H9 (cell line): ENCODE results near the gene MTCH1. TPM values are rescaled to one million over a fixed set of nuclear protein-coding genes. Genes with fewer than 3 reads are reported as not detected.

Source experiments
- DNase-seq: peaks from one replicate; pipeline ENCODE4 v3.0.0-alpha.2; 2017
- H2AFZ ChIP-seq: one replicate; pipeline ENCODE4 v1.6.1; 2013; ENCODE audit warnings: mild to moderate bottlenecking, low read length, control low read depth, moderate library complexity
- H2AK5ac ChIP-seq: 2 replicates; pipeline ENCODE4 v1.6.1; 2013; ENCODE audit warnings: low read length, control low read depth, mixed read lengths; ENCODE audit not compliant: insufficient read length
- H2BK120ac ChIP-seq: one replicate; pipeline ENCODE4 v1.6.1; 2013; ENCODE audit warnings: low read depth, mild to moderate bottlenecking, low read length, control low read depth, inconsistent platforms; ENCODE audit not compliant: poor library complexity, severe bottlenecking
- H2BK12ac ChIP-seq: 2 replicates; pipeline ENCODE4 v1.6.1; 2013; ENCODE audit warnings: low read length, control low read depth, mixed read lengths, low read depth; ENCODE audit not compliant: insufficient read length
- H2BK15ac ChIP-seq: 2 replicates; pipeline ENCODE4 v1.6.1; 2013; ENCODE audit warnings: low read depth, low read length, control low read depth
- H2BK20ac ChIP-seq: one replicate; pipeline ENCODE4 v1.6.1; 2013; ENCODE audit warnings: low read depth, mild to moderate bottlenecking, low read length, control low read depth, inconsistent platforms; ENCODE audit not compliant: poor library complexity, severe bottlenecking
- H2BK5ac ChIP-seq: 2 replicates; pipeline ENCODE4 v1.6.1; 2013; ENCODE audit warnings: low read length, control low read depth, mixed read lengths; ENCODE audit not compliant: insufficient read length
- H3K14ac ChIP-seq: 2 replicates; pipeline ENCODE4 v1.6.1; 2013; ENCODE audit warnings: low read length, control low read depth; ENCODE audit not compliant: insufficient read depth
- H3K18ac ChIP-seq: 2 replicates; pipeline ENCODE4 v1.6.1; 2013; ENCODE audit warnings: low read depth, mild to moderate bottlenecking, mixed read lengths, low read length, control low read depth; ENCODE audit not compliant: insufficient read length
- H3K23ac ChIP-seq: 2 replicates; pipeline ENCODE4 v1.6.1; 2013; ENCODE audit warnings: low read length, control low read depth, mixed read lengths, low read depth; ENCODE audit not compliant: insufficient read length
- H3K23me2 ChIP-seq: 2 replicates; pipeline ENCODE4 v1.6.1; 2013; ENCODE audit warnings: low read depth, mild to moderate bottlenecking, mixed read lengths, low read length, control low read depth; ENCODE audit not compliant: insufficient read length, poor library complexity, severe bottlenecking
- H3K27ac ChIP-seq: 2 replicates; pipeline ENCODE4 v1.5.1; 2013; ENCODE audit warnings: low read length, control low read depth, mixed read lengths, low read depth; ENCODE audit not compliant: insufficient read length
- H3K27me3 ChIP-seq: 2 replicates; pipeline ENCODE4 v1.6.1; 2013; ENCODE audit warnings: low read length, control low read depth, inconsistent platforms; ENCODE audit not compliant: insufficient read depth
- H3K4ac ChIP-seq: 2 replicates; pipeline ENCODE4 v1.6.1; 2013; ENCODE audit warnings: low read depth, mild to moderate bottlenecking, control low read depth, inconsistent platforms, low read length, moderate library complexity
- H3K4me1 ChIP-seq: 2 replicates; pipeline ENCODE4 v1.6.1; 2013; ENCODE audit warnings: low read length, control low read depth, inconsistent platforms; ENCODE audit not compliant: insufficient read depth
- H3K4me2 ChIP-seq: 2 replicates; pipeline ENCODE4 v1.6.1; 2013; ENCODE audit warnings: low read length, control low read depth, mixed read lengths; ENCODE audit not compliant: insufficient read length, insufficient read depth
- H3K56ac ChIP-seq: 2 replicates; pipeline ENCODE4 v1.6.1; 2013; ENCODE audit warnings: low read depth, mild to moderate bottlenecking, mixed read lengths, low read length, control low read depth; ENCODE audit not compliant: insufficient read length
- H3K79me1 ChIP-seq: 2 replicates; pipeline ENCODE4 v1.6.1; 2013; ENCODE audit warnings: low read depth, mild to moderate bottlenecking, moderate library complexity, low read length, control low read depth, inconsistent platforms; ENCODE audit not compliant: insufficient read depth, poor library complexity, severe bottlenecking
- H3K79me2 ChIP-seq: 2 replicates; pipeline ENCODE4 v1.6.1; 2013; ENCODE audit warnings: low read length, control low read depth, inconsistent platforms; ENCODE audit not compliant: insufficient read depth
- H3K9ac ChIP-seq: 2 replicates; pipeline ENCODE4 v1.6.1; 2013; ENCODE audit warnings: low read length, control low read depth, mixed read lengths; ENCODE audit not compliant: insufficient read length; ENCODE audit errors: extremely low read depth
- H3K9me3 ChIP-seq: one replicate; pipeline ENCODE4 v1.6.1; 2013; ENCODE audit warnings: low read depth, low read length, inconsistent platforms; ENCODE audit not compliant: control insufficient read depth
- H3T11ph ChIP-seq: one replicate; pipeline ENCODE4 v1.6.1; 2013; ENCODE audit warnings: mild to moderate bottlenecking, low read length, control low read depth, inconsistent platforms
- H4K20me1 ChIP-seq: one replicate; pipeline ENCODE4 v1.6.1; 2013; ENCODE audit not compliant: control insufficient read depth, insufficient read length, insufficient read depth
- H4K5ac ChIP-seq: 2 replicates; pipeline ENCODE4 v1.6.1; 2013; ENCODE audit warnings: low read depth, mild to moderate bottlenecking, mixed read lengths, low read length, control low read depth; ENCODE audit not compliant: insufficient read length
- H4K8ac ChIP-seq: replicated peaks from 2 replicates; pipeline ENCODE4 v1.6.1; 2013; ENCODE audit warnings: low read length, control low read depth, mixed read lengths, low read depth; ENCODE audit not compliant: insufficient read length
- H4K91ac ChIP-seq: 2 replicates; pipeline ENCODE4 v1.6.1; 2013; ENCODE audit warnings: low read depth, mild to moderate bottlenecking, moderate library complexity, mixed read lengths, low read length, control low read depth; ENCODE audit not compliant: insufficient read length
- H3K27ac Mint-ChIP-seq, 3 experiments: 2 replicates in 2 of 3; 3 replicates in 1 of 3; pipeline ENCODE4 v1.8.0; 2020 to 2021; ENCODE audit warnings: mixed read lengths in 3 of 3, mild to moderate bottlenecking in 1 of 3, moderate library complexity in 1 of 3
- H3K27me3 Mint-ChIP-seq: 2 replicates; pipeline ENCODE4 v1.8.0; 2021; ENCODE audit warnings: low read depth, mild to moderate bottlenecking, moderate library complexity, mixed read lengths
- H3K36me3 Mint-ChIP-seq, 3 experiments: 2 replicates in 2 of 3; 3 replicates in 1 of 3; pipeline ENCODE4 v1.8.0; 2020 to 2021; ENCODE audit warnings: low read depth in 3 of 3, mixed read lengths in 3 of 3; ENCODE audit not compliant: insufficient read depth in 1 of 3
- H3K4me1 Mint-ChIP-seq, 2 experiments: 2 replicates each; pipeline ENCODE4 v1.8.0; 2020; ENCODE audit warnings: mixed read lengths in 2 of 2
- H3K4me3 Mint-ChIP-seq, 2 experiments: 2 replicates in 1 of 2; 3 replicates in 1 of 2; pipeline ENCODE4 v1.8.0; 2020 to 2021; ENCODE audit warnings: mild to moderate bottlenecking in 2 of 2, mixed read lengths in 2 of 2, moderate library complexity in 1 of 2
- H3K9me3 Mint-ChIP-seq, 2 experiments: 2 replicates in 1 of 2; 3 replicates in 1 of 2; pipeline ENCODE4 v1.8.0; 2020; ENCODE audit warnings: mild to moderate bottlenecking in 2 of 2, mixed read lengths in 2 of 2, moderate library complexity in 1 of 2
- CTCF ChIP-seq: fragments of 200-600 bp; sonication (generic); conservative IDR thresholded peaks from 3 replicates; pipeline ENCODE4 v1.8.0; 2021; ENCODE audit warnings: antibody characterized with exemption, mild to moderate bottlenecking
- WGBS: extraction: QIAGEN DNeasy Blood & Tissue Kit; methylation state at CpG from one replicate; pipeline ENCODE4 v1.1.7; 2013; ENCODE audit warnings: missing lambda C conversion rate, low lambda C conversion rate, mixed read lengths; ENCODE audit not compliant: insufficient read length; ENCODE audit errors: extremely low coverage; 5-methylcytosine and 5-hydroxymethylcytosine counted together
- total RNA-seq: library from RNA; stranded (reverse); gene quantifications from 2 replicates; pipeline ENCODE4 v1.2.1, GENCODE V29; 2021

Gene MTCH1
- total RNA-seq, 1 experiment from 2014 or later: 200 TPM

DNA sequence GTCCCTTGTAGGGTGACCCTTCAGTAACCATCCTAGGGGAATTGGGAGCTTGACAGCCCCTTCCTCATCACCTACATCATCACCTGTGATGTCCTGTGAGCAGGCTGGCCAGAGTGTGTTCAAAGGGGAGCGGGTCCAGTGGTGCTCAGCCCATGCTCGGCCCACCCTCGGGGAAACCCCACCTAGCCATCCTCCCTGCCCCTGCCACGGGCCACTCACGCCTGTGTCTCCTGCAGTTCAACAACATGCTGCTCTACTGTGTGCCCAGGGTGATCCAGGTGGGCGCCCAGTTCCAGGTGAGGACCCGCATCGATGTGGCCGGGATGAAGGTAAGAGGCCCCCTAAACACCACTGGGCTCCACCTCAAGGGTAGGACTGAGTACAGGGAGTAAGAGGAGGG, 29.5 kb upstream of the MTCH1 start:
- DNase-seq: no peak
- Histone ChIP-seq H3K4ac (no peak overlapping the region), H4K20me1 (no peaks in the 10 kb centered on the region), H2AK5ac (no peak overlapping the region), H3K9ac (no peak overlapping the region), H3K79me2 (no peaks in the 10 kb centered on the region), H4K91ac (no peak overlapping the region), H3K27me3 (no peaks in the 10 kb centered on the region), H3K4me1 (no peaks in the 10 kb centered on the region), H2BK12ac (no peak overlapping the region), H2BK20ac (no peak overlapping the region), H3K23ac (no peak overlapping the region), H3K23me2 (no peaks in the 10 kb centered on the region), H3K79me1 (no peaks in the 10 kb centered on the region), H2BK120ac (no peak overlapping the region), H2AFZ (no peak overlapping the region), H4K8ac (no peak overlapping the region), H3K14ac (no peak overlapping the region; the same call in 1 of the 2 replicates), H3K9me3 (no peaks in the 10 kb centered on the region), H3K56ac (no peak overlapping the region), H3T11ph (no peak overlapping the region), H2BK15ac (no peak overlapping the region), H4K5ac (no peak overlapping the region), H3K4me2 (no peak overlapping the region), H2BK5ac (no peak overlapping the region), H3K27ac (no peak overlapping the region), H3K18ac (no peak overlapping the region)
- no CpG with 5 or more reads among the region's 9 CpGs for WGBS
- H3K36me3 Mint-ChIP-seq: no peaks in the 10 kb centered on the region
- no peak overlapping the region; a peak in 1 of 5 replicates for H3K4me3 Mint-ChIP-seq
- H3K4me1 Mint-ChIP-seq: peaks cover 8 to 17% of the 10 kb centered on the region in 2 experiments
- no peaks in the 10 kb centered on the region for H3K9me3 Mint-ChIP-seq
- no peaks in the 10 kb centered on the region for H3K27me3 Mint-ChIP-seq
- no peak for TF ChIP-seq CTCF
- no peak overlapping the region for H3K27ac Mint-ChIP-seq
